Keratinocyte (primary cell): ENCODE data around the gene SHISAL2B.
"Not testable (repeated sequence)": the region's sequence is repeated elsewhere in the genome, so short reads cannot be mapped to it uniquely, and the experiment has no call there.

Source experiments
- EZH2 ChIP-seq: IDR thresholded peaks from one replicate; pipeline ENCODE4 v1.6.1; 2012; ENCODE audit warnings: inconsistent platforms, mild to moderate bottlenecking, low read length, moderate library complexity
- TF ChIP-seq, protein P1 (sequence below), 3 experiments: IDR thresholded peaks in 1 of 3; conservative IDR thresholded peaks in 1 of 3; optimal IDR thresholded peaks in 1 of 3; 2 replicates in 2 of 3; 3 replicates in 1 of 3; pipeline versions ENCODE3 to v1.5.1; 2011; ENCODE audit warnings: low read length in 3 of 3, mild to moderate bottlenecking in 3 of 3, moderate library complexity in 2 of 3, control low read depth in 1 of 3, inconsistent platforms in 1 of 3; ENCODE audit not compliant: insufficient read depth in 2 of 3; ENCODE audit errors: extremely low read depth in 1 of 3

DNA sequence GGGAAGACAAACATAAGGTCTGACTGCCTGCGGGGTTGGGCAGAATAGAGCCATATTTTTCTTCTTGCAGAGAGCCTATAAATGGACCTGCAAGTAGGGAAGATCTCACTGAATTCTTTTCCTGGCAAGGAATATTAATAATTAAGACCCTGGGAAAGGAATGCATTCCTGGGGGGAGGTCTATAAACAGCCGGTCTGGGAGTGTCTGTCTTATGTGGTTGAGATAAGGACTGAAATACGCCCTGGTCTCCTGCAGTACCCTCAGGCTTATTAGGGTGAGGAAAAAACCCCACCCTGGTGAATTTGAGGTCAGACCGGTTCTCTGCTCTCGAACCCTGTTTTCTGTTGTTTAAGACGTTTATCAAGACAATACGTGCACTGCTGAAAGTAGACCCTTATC lies 6.1 kb downstream of the SHISAL2B start:
- TF ChIP-seq, protein P1, sequence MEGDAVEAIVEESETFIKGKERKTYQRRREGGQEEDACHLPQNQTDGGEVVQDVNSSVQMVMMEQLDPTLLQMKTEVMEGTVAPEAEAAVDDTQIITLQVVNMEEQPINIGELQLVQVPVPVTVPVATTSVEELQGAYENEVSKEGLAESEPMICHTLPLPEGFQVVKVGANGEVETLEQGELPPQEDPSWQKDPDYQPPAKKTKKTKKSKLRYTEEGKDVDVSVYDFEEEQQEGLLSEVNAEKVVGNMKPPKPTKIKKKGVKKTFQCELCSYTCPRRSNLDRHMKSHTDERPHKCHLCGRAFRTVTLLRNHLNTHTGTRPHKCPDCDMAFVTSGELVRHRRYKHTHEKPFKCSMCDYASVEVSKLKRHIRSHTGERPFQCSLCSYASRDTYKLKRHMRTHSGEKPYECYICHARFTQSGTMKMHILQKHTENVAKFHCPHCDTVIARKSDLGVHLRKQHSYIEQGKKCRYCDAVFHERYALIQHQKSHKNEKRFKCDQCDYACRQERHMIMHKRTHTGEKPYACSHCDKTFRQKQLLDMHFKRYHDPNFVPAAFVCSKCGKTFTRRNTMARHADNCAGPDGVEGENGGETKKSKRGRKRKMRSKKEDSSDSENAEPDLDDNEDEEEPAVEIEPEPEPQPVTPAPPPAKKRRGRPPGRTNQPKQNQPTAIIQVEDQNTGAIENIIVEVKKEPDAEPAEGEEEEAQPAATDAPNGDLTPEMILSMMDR (optimal IDR thresholded peaks at IDR 0.05 in 1 of 3, IDR thresholded peaks at IDR 0.05 in 1 of 3, conservative IDR thresholded peaks at IDR 0.05 in 1 of 3; ENCODE audit: extremely low read depth in 1 of 3, insufficient read depth in 2 of 3, low read length in 3 of 3): not testable (repeated sequence)
- TF ChIP-seq EZH2: not testable (repeated sequence)
